ENCODE data around the gene ADAMTSL1. TPM values are rescaled to one million over a fixed set of nuclear protein-coding genes. Genes with fewer than 3 reads are reported as not detected.

The ADAMTSL1 gene
- total RNA-seq, 1 experiment from 2014 or later: 1.2 TPM

- Histone ChIP-seq H4K20me1 (ENCODE audit: control insufficient read depth, insufficient read depth, insufficient read length) (no peaks in the 10 kb centered on the region), H3K14ac (ENCODE audit: insufficient read depth, low read length) (no peak overlapping the region), H3T11ph (ENCODE audit: low read length) (no peak overlapping the region), H3K27ac (ENCODE audit: insufficient read length, low read depth, low read length) (no peak overlapping the region), H4K8ac (replicated peaks; ENCODE audit: insufficient read length, low read depth, low read length) (no peak overlapping the region), H3K79me1 (ENCODE audit: insufficient read depth, low read depth, low read length, poor library complexity, severe bottlenecking) (no peaks in the 10 kb centered on the region), H2BK20ac (ENCODE audit: low read depth, low read length, poor library complexity, severe bottlenecking) (no peak overlapping the region), H3K4ac (ENCODE audit: low read depth, low read length) (no peak overlapping the region), H3K79me2 (ENCODE audit: insufficient read depth, low read length) (no peaks in the 10 kb centered on the region), H3K27me3 (ENCODE audit: insufficient read depth, low read length) (no peaks in the 10 kb centered on the region), H3K4me1 (ENCODE audit: insufficient read depth, low read length) (no peaks in the 10 kb centered on the region), H3K9ac (ENCODE audit: extremely low read depth, insufficient read length, low read length) (no peak overlapping the region), H4K91ac (ENCODE audit: insufficient read length, low read depth, low read length) (no peak overlapping the region), H2BK120ac (ENCODE audit: low read depth, low read length, poor library complexity, severe bottlenecking) (no peak overlapping the region), H2BK15ac (ENCODE audit: low read depth, low read length) (no peak overlapping the region), H3K18ac (ENCODE audit: insufficient read length, low read depth, low read length) (no peak overlapping the region), H2AK5ac (ENCODE audit: insufficient read length, low read length) (no peak overlapping the region), H2BK5ac (ENCODE audit: insufficient read length, low read length) (no peak overlapping the region), H2BK12ac (ENCODE audit: insufficient read length, low read depth, low read length) (no peak overlapping the region), H2AFZ (ENCODE audit: low read length) (no peak overlapping the region), H3K56ac (ENCODE audit: insufficient read length, low read depth, low read length) (no peak overlapping the region), H3K9me3 (ENCODE audit: control insufficient read depth, low read depth, low read length) (no peaks in the 10 kb centered on the region), H3K23ac (ENCODE audit: insufficient read length, low read depth, low read length) (no peak overlapping the region), H3K23me2 (ENCODE audit: insufficient read length, low read depth, low read length, poor library complexity, severe bottlenecking) (no peaks in the 10 kb centered on the region), H3K4me2 (ENCODE audit: insufficient read depth, insufficient read length, low read length) (no peak overlapping the region), H4K5ac (ENCODE audit: insufficient read length, low read depth, low read length) (no peak overlapping the region)
- H3K27me3 Mint-ChIP-seq (ENCODE audit: low read depth): no peaks in the 10 kb centered on the region
- H3K27ac Mint-ChIP-seq: no peak overlapping the region
- H3K9me3 Mint-ChIP-seq: no peaks in the 10 kb centered on the region; a peak in 1 of 5 replicates
- no peak overlapping the region for H3K4me3 Mint-ChIP-seq
- TF ChIP-seq CTCF (conservative IDR thresholded peaks at IDR 0.05): no peak
- no peak for DNase-seq
- no CpG with 5 or more reads among the region's 3 CpGs for WGBS (ENCODE audit: extremely low coverage, insufficient read length, low lambda C conversion rate)
- H3K4me1 Mint-ChIP-seq: peaks cover 19 to 30% of the 10 kb centered on the region in 2 experiments
- peaks cover 0 to 3% (median 0%) of the 10 kb centered on the region in 3 experiments; a peak in 1 of 7 replicates for H3K36me3 Mint-ChIP-seq (ENCODE audit: insufficient read depth in 1 of 3, low read depth in 3 of 3)
Observed at GRCh38 chr9:18499062-18499461, 25.1 kb downstream of the ADAMTSL1 start.

Data from H9 (cell line).